NAMALWA (cell line): ENCODE data around the gene TEX52.
A peak's percentile ranks its signal among the peaks of the same experiment; 100 is the strongest.
"Not testable (repeated sequence)": the region's sequence is repeated elsewhere in the genome, so short reads cannot be mapped to it uniquely, and the experiment has no call there.

ENCODE experiments used
- DNase-seq: peaks from one replicate; pipeline ENCODE4 v3.0.0-alpha.2; 2015; ENCODE audit warnings: low spot score

Gene TEX52

DNA sequence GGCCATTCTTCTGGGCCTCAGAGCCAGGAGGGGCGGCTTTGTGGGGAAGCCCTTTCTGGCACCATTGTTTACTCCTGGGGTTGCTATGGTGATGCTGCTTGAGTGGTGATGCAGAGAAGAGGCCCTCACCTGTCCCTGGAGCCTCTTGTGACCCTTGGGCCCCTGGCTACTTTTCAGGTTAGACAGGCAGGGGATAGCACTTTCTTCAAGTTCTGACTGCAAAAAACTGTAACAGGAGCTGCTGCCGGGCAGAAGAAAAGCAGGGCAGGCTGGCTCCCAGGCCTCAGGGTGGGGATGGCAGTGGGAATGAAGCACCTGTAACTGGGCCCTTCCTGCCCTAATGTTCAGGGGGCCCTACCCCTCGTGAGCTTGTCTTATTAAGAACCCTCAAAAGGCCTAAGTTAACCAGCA lies at the start of gene TEX52:
Gene TEX52, minus strand, starts transcription at position 19 of the 411 bp plus-strand sequence. Its CDS starts 13 bp downstream, at position 6.
- DNase-seq: peak; percentile 40

DNA sequence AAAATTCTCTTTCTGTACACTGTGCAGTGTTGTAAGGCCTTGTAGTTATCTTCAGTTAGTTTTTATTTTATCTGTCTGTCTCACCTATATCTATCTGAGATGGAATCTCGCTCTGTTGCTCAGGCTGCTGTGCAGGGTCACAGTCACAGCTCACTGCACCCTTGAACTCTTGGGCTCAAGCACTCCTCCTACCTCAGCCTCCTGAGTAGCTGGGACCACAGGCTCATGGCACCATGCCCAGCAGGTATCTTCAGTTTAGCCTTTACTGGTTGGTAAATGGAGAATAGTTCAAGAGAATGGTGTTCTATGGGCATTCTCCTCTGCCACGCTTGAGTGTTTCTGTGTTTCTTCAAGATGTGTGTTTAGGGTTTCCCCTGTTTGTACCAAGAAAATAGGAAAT lies 47.4 kb upstream of the TEX52 start:
- DNase-seq: no peak

DNA sequence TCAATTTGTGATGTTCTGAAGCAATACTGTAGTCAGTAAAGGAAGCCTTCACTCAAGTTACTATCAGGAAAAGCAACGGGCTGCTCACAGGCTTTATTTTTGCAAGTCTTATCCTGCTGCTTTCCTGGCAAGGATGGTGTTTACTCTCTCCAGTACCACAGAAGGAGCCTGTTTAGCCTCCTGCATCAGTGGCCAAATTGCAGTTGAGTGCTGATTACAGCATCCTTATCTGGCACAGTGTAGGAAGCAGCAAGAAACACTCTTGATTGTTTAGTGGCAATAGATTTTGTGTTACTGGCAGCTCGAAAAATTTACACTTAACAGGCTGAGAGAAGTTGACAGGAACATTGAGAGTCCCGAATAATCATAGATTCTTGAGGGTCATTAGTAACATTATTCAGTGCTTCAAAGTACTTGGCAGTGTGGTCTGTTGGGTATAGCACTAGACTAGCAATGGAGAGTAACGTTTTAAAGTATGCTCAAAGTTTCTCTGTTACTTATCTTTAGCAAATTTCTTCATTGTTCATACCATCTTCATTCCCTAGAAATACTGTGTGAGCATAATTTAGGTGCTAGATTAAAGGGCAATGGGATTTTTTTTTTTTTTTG lies 45.5 kb upstream of the TEX52 start:
- no peak for DNase-seq

DNA sequence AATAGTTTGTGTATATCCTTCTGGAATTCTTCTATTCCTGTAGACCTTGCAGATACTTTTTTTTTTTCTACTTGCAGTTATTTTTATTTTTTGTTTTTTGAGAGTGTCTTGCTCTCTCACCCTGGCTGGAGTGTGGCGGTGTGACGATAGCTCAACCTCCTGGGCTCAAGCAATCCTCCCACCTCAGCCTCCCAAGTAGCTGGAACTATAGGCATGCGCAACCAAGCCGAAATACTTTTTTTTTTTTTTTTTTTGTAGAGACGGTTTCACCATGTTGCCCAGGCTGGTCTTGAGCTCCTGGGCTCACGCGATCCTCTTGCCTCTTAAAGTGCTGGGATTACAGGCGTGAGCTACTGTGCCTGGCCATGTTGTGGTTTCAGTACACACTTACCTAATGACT lies 43.8 kb upstream of the TEX52 start:
- DNase-seq: no peak

DNA sequence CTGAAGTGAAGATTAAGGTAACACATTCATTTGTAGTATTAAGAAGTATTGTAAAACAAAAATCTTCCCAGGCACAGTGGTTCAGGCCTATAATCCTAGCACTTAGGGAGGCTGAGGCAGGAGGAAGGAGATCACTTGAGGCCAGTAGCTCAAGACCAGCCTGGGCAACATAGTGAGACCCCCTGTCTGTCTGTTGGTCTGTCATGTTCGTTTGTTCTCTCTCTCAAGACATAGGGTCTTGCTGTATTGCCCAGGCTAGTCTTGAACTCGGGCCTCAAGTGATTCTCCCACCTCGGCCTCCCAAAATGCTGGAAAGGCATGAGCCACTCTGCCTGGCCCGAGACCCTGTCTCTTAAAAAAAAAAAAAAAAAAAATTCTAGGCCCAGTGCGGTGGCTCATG lies 40.6 kb upstream of the TEX52 start:
- no peak for DNase-seq

DNA sequence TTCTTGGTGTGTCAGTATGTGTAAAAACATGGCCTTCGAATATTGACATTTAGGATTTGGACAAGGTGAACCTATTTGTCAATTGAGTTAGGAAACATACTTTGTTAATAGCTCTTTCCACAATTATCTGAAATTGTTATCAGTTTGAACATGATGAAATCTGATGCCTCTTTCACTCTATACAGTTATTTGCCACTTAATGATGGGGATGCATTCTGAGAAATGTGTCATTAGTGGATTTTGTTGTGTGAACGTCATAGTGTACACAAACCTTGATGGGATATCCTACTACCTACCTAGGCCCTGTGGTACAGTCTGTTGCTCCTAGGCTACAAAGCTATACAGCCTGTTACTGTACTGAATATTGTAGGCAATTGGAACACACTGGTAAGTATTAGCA lies 38.7 kb upstream of the TEX52 start:
- DNase-seq: no peak

DNA sequence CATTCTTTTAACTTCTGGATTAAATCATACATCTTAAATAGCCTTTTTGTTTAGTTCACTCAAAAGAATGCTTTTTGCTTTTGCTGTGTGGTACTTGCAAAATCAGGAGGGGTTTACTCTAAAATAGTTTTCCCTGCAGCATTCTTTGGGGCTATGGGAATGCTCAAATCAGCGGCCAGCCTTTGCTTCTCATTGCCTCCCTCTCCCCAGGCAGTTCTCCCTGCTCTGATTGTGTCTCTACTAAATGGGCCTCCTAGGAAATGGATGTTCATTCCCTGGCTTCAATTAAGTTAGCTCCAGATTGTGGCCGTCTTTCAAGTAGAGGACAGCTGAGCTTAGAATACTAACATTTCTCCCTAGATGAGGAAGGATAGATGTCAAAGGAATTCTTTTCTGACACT lies 38.2 kb upstream of the TEX52 start:
- no peak for DNase-seq

DNA sequence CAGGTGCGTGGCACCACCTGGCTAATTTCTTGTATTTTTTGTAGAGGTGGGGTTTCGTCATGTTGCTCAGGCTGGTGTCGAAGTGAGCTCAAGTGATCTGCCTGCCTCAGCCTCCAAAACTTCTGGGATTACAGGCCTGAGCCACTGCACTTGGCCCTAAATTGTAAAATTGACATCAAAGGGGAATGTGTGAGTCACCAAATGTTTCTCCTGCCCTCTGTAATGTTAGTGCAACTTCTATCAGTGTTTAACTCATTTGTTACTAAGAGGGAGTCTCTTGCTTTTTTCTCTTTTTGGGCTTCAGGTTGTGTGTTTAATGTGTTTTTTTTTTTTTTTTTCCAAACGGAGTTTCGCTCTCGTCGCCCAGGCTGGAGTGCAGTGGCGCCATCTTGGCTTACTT lies 36.2 kb upstream of the TEX52 start:
- no peak for DNase-seq

DNA sequence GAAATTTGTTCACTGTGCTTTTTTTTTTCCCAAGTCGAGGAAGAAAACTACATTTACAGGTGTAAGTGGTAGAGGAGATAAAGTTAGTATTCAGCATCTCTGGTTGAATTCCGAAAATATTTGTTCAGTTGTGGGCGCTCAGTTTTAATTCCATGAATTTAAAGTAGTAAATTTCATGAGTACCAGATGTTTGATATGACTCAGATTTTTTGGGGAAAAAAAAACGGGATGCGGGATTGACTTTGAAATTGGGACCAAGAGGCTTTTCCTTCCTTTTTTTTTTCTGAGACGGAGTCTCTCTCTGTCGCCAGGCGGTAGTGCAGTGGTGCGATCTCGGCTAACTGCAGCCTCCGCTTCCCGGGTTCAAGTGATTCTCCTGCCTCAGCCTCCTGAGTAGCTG lies 35.4 kb upstream of the TEX52 start:
- no peak for DNase-seq

DNA sequence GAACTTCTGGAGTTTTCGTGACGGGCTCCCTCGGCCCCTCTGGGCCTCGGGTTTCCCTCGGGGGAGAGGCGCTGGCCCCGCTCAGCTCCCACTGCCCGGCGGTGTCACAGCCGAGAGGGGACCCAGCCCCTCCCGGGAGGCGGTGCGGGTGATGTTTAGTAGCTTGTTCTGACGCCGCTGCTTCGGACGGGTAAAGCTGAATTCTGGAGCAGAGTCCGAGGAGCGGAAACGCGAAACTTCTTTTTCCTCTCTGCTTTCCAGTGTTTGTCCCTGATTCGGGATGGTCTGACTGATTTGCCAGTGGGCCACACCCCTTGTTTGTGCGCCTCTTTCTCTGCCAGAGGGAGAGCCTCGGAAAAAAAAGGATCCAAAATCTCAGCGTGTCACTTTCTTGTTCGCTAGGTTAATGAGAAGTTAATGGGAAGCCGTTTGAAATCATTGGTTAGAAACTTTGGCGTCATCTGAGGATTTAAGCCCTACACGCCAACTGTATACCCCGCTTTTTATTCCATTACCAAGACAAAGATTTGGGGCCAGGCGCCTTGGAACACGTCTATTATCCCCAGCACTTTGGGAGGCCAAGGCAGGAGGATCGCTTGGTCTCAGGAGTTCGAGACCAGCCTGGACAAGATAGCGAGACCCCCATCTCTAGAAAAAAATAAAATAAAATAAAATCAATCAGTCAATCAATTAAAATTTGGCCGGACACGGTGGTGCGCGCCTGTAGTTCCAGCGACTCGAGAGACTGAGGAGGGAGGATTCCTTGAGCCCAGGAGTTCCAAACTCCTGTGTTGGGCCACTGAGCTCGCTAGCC lies 34.6 kb upstream of the TEX52 start:
- peak; percentile 46 for DNase-seq

DNA sequence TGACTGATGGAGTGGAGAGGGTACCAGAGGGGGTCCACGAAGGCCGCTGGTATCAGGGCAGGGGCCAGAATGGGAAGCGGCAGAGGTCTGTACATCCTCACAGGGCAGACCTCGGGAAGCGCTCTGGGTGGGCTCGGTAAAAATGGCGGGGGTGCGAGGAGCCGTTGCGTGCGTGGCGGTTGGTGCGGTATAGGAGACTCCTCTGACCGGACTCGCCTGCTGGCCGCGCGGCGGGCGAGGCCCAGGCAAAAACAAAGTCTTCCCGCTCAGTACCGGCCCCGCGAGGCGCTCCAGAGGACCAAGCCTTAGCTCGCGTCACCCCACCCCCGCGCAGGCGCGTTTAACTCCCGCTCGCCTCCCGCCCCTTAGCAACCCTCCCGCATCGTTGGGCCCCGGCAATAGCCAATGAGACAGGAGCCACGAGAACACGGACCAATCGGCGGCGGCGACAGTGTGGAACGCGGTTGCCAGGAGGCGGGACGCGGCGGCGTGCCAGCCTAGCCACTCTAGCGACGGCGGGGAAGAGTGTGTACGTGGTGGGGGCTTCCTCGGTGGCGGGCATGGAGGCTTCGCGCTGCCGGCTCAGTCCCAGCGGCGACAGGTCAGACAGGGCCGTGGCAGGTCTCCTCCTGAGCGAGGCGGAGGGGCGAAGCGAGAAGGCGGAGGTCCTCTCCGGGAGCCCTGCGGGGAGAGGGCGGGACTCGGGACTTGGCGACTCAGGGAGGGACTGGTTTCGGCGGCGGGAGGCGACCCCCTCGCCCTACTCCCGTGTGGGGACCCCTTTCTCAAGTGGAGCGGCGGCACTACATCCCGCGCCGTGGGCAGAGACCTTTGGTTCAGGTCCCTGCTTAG lies 33.8 kb upstream of the TEX52 start, which contains the start of gene TULP3:
Gene TULP3, plus strand, starts transcription at position 504 of the 852 bp plus-strand sequence. Its CDS starts 57 bp downstream, at position 561.
- DNase-seq: peak; percentile 99

DNA sequence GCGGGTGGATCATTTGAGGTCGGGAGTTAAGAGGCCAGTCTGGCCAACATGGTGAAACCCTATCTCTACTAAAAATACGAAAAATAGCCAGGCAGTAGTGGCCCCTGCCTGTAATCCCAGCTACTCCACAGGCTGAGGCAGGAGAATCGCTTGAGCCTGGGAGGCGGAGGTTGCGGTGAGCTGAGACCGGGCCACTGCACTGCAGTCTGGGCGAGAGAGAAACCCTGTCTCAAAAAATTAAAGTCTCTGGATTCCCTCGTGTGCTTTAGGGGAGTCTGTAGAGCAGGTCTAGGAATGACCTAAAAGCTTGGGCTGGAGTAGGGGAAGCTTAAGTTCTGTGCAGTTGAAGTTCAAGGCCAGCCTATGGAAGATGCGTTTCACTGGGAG lies 33.2 kb upstream of the TEX52 start:
- DNase-seq: no peak

DNA sequence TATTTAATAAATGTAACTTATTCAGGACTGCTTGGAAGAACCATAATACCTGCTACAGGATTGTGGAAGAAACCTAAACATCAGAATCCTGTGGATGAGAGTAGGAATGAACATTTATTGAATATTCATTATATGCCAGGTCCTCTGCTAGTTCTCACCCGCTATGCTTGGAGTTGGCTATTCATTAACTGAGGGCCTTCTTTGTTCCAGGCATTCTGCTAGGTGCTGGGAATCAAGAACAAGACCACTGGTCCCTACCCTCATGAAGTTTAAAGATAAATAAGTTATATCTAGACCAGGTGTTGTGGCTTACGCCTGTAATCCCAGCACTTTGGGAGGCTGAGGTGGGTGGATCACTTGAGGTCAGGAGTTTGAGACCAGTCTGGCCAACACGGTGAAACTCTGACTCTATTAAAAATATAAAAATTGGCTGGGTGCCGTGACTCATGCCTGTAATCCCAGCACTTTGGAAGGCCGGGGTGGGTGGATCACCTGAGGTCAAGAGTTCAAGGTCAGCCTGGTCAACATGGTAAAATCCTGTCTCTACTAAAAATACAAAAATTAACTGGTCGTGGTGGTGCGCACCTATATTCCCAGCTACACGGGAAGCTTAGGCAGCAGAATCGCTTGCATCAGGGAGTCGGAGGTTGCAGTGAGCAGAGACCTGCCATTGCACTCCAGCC lies 30.1 kb upstream of the TEX52 start:
- no peak for DNase-seq

DNA sequence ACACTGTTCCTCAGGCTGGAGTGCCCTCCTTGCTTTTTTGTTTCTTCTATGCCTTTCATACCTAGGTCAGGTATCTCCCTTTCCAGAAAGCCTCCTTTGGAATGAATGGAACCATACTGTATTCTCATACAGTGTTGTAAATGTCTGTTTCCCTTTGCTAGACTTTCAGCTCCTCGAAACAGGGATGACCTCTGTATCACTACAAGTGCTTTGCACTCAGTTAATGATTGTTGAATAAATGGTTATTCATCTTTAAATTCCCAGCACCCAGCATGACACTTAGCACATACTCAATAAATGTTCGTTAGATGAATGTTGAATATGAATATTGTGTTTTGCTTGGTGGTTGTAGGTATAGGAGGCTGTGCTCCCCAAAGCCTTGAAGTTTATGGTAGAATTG lies 28.0 kb upstream of the TEX52 start:
- DNase-seq: peak; percentile 25

DNA sequence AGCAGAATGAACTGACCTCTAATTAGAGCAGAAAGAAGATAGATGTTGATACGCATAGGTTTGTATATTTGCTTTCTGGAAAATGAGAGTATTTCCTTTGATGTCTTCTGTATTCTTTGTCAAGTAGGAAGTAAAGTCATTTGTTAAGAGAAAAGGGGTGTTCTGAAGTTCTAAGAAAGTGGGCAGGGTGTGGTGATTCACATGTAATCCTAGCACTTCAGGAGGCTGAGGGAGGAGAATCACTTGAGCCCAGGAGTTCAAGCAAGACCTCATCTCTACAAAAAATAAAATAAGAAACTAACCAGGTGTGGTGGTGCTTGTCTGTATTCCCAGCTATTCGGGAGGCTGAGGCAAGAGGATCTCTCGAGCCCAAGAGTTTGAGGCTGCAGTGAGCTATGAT lies 23.0 kb upstream of the TEX52 start:
- no peak for DNase-seq

DNA sequence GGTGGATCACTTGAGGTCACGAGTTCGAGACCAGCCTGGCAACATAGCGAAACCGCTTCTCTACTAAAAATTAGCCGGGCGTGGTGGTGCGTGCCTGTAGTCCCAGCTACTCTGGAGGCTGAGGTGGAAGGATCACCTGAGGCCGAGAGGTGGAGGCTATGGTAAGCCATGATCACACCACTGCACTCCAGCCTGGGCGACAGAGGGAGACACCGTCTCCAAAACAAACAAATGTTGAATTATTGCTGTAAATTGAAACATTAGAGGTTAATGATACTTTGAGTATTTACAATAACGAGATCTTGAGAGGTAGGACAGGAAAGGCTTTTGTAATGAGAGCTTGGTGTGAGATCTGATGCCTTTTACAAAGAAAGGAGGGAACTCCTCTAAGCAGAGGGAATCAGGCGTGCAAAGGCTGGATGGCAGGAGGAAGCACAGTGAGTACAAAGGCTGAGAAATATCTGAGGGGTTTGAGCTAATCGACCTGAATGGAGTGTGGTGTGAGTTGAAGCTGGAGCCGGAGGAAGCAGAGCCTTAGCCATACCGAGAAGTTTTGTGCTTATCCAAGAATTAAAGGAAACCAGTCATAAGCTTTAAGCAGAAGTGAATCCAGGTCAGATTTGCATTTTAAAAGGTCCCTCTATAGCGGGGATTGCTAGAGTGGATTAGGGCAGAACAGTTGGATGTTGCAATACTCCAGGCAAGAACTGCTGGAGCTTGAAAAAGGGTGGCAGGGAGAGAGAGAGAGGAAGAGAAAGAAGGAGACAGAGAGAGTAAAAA lies 21.3 kb upstream of the TEX52 start:
- DNase-seq: peak; percentile 82

DNA sequence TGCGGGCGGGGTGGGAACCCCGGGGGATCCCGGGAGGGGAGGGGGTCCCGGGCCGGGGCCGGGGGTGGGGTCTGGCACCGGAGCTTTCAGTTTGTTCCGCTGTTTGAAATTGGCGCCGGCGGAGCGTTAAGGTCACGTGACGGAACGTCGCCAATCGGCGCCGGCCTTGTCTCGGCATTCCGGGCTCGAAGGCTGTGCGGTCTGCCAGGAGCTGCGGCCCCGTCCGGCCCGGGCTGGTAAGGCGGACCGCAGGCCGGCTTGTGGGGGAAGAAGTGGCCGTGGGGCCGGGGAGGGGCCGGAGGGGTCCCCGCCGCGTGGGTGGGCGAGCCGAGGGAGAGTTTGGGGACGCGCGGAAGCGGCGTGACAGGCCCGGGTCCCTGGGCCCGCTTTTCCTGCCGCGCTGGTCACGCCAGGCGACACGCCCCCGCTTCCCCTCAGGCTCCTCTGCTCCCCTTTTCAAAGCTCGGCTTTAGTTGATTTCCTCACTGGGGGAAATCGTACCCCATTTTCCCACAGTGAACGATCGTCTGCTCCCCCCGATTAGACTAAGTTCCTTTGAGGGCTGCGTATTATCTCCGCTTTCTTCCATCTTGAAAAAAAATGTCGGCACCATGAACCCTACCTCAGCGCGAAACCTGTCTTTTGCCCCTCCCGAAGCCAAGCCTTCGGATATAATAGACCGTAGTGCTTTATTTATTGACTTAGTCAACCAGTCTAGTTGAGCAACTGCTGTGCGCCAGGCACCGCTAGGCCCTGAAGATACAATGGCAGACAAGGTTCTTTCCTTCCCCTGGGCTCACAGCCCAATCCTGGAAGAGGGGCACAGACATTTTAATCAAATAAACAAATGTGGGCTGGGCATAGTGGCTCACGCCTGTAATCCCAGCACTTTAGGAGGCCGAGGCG lies 20.5 kb upstream of the TEX52 start, which contains the start of the genes FOXM1 and RHNO1:
Gene FOXM1, minus strand, starts transcription at position 128 of the 906 bp plus-strand sequence. CDS start 2,696 bp downstream, outside the sequence.
Gene RHNO1, plus strand, starts transcription at position 177 of the 906 bp plus-strand sequence. CDS start 8,144 bp downstream, outside the sequence.
- peak; percentile 90 for DNase-seq

DNA sequence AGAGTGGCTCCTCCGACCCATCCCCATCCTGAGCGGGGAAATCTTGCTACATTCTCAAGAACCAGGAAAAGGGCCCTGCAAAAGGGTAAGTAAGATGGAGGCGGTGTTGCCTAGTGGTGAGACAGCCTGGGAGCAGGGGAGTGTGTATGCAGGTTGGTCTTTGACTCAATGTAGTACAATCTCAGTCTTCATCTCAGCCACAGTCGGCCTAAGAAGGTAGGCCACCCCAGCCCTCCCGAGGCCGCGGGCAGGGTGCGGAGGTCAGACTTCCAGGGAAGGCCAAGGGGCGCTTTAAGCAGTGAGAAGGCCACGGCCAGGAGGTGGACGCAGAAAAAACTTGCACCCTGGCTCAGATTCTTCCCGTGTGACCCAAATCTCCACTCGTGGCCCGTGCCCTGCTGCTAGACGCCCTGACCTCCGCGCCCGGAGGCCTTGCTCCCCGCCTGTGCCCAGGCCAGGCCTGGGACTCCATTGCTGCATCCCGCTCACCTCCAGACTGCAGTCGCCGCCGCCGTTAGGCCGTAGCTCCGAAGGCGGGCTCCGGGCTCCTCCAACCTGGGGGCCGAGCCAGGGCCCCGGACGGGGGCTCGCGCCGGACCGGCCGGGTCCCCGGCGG lies 19.7 kb upstream of the TEX52 start:
- DNase-seq: peak; percentile 57

DNA sequence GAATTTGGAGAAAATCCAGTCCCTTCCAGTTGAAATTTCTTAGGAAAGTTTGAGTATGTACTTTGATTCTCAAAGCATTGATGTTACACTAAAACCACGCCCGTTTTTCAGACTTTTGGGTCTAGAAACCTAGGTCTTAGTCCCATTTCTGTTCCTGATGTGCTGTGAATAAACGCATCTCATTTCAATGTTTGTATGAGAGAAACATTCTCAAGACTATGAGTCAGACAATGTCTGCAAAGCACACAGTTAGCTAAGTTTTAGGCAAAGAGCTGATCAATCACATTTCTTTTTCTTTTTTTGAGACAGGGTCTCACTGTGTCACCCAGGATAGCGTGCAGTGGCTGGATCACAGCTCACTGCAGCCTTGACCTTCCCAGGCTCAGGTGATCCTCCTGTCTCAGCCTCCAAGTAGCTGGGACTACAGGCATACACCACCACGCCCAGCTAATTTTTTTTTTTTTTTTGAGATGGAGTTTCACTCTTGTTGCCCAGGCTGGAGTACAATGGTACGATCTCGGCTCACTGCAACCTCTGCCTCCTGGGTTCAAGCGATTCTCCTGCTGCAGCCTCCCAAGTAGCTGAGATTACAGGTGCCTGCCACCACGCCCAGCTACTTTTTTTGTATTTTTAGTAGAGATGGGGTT lies 12.3 kb upstream of the TEX52 start:
- not testable (repeated sequence) for DNase-seq
